Measurements from ENCODE around the gene SUMO2.

The SUMO2 gene

GRCh38 chr17:75227729-75228128 is 45.0 kb upstream of the SUMO2 start:
- peaks cover 37% of the 10 kb centered on the region for H3K36me3 ChIP-seq (ENCODE audit: control insufficient read depth, insufficient read depth, low read length)
- no peak for DNase-seq (ENCODE audit: extremely low read depth, insufficient read length)
- no peaks in the 10 kb centered on the region for H3K27me3 ChIP-seq (replicated peaks; ENCODE audit: control insufficient read depth, insufficient read depth, low read length)
- TF ChIP-seq, protein P1, sequence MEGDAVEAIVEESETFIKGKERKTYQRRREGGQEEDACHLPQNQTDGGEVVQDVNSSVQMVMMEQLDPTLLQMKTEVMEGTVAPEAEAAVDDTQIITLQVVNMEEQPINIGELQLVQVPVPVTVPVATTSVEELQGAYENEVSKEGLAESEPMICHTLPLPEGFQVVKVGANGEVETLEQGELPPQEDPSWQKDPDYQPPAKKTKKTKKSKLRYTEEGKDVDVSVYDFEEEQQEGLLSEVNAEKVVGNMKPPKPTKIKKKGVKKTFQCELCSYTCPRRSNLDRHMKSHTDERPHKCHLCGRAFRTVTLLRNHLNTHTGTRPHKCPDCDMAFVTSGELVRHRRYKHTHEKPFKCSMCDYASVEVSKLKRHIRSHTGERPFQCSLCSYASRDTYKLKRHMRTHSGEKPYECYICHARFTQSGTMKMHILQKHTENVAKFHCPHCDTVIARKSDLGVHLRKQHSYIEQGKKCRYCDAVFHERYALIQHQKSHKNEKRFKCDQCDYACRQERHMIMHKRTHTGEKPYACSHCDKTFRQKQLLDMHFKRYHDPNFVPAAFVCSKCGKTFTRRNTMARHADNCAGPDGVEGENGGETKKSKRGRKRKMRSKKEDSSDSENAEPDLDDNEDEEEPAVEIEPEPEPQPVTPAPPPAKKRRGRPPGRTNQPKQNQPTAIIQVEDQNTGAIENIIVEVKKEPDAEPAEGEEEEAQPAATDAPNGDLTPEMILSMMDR (IDR thresholded peaks at IDR 0.05; ENCODE audit: insufficient read depth, low read length, poor library complexity, severe bottlenecking) = no peak
- H3K4me3 ChIP-seq (replicated peaks; ENCODE audit: low read depth, low read length) = no peak overlapping the region

- TF ChIP-seq, protein P1 (IDR thresholded peaks at IDR 0.05; ENCODE audit: insufficient read depth, low read length, poor library complexity, severe bottlenecking) = no peak
- peaks cover 26% of the 10 kb centered on the region for H3K36me3 ChIP-seq (ENCODE audit: control insufficient read depth, insufficient read depth, low read length)
These were observed 42.3 kb upstream of the SUMO2 start for GRCh38 chr17:75225016-75225415.

GRCh38 chr17:75219815-75220214 is 37.1 kb upstream of the SUMO2 start:
- H3K4me3 ChIP-seq (replicated peaks; ENCODE audit: low read depth, low read length) = no peak overlapping the region
- no peaks in the 10 kb centered on the region for H3K27me3 ChIP-seq (replicated peaks; ENCODE audit: control insufficient read depth, insufficient read depth, low read length)
- peaks cover 9% of the 10 kb centered on the region for H3K36me3 ChIP-seq (ENCODE audit: control insufficient read depth, insufficient read depth, low read length)
- no peak for DNase-seq (ENCODE audit: extremely low read depth, insufficient read length)
- TF ChIP-seq, protein P1 (IDR thresholded peaks at IDR 0.05; ENCODE audit: insufficient read depth, low read length, poor library complexity, severe bottlenecking) = no peak

More at GRCh38 chr17:75225016-75225415, 42.3 kb upstream of the SUMO2 start:
- DNase-seq (ENCODE audit: extremely low read depth, insufficient read length) = no peak
- H3K27me3 ChIP-seq (replicated peaks; ENCODE audit: control insufficient read depth, insufficient read depth, low read length) = no peaks in the 10 kb centered on the region
- no peak overlapping the region for H3K4me3 ChIP-seq (replicated peaks; ENCODE audit: low read depth, low read length)

GRCh38 chr17:75218131-75218530 is 35.4 kb upstream of the SUMO2 start:
- Histone ChIP-seq H3K36me3 (ENCODE audit: control insufficient read depth, insufficient read depth, low read length) (peaks cover 9% of the 10 kb centered on the region), H3K27me3 (replicated peaks; ENCODE audit: control insufficient read depth, insufficient read depth, low read length) (no peaks in the 10 kb centered on the region), H3K4me3 (replicated peaks; ENCODE audit: low read depth, low read length) (no peak overlapping the region)
- DNase-seq (ENCODE audit: extremely low read depth, insufficient read length) = no peak
- TF ChIP-seq, protein P1 (IDR thresholded peaks at IDR 0.05; ENCODE audit: insufficient read depth, low read length, poor library complexity, severe bottlenecking) = no peak

- Histone ChIP-seq H3K27me3 (replicated peaks; ENCODE audit: control insufficient read depth, insufficient read depth, low read length) (no peaks in the 10 kb centered on the region), H3K36me3 (ENCODE audit: control insufficient read depth, insufficient read depth, low read length) (peaks cover 9% of the 10 kb centered on the region; the same call in 1 of the 2 replicates), H3K4me3 (replicated peaks; ENCODE audit: low read depth, low read length) (no peak overlapping the region)
- TF ChIP-seq, protein P1 (IDR thresholded peaks at IDR 0.05; ENCODE audit: insufficient read depth, low read length, poor library complexity, severe bottlenecking) = no peak
- DNase-seq (ENCODE audit: extremely low read depth, insufficient read length) = no peak
These were observed 26.3 kb upstream of the SUMO2 start for GRCh38 chr17:75209061-75209460.

GRCh38 chr17:75208161-75208560 is 25.4 kb upstream of the SUMO2 start:
- Histone ChIP-seq H3K36me3 (ENCODE audit: control insufficient read depth, insufficient read depth, low read length) (peaks cover 9% of the 10 kb centered on the region; the same call in 1 of the 2 replicates), H3K27me3 (replicated peaks; ENCODE audit: control insufficient read depth, insufficient read depth, low read length) (no peaks in the 10 kb centered on the region), H3K4me3 (replicated peaks; ENCODE audit: low read depth, low read length) (no peak overlapping the region)
- TF ChIP-seq, protein P1 (IDR thresholded peaks at IDR 0.05; ENCODE audit: insufficient read depth, low read length, poor library complexity, severe bottlenecking) = no peak
- DNase-seq (ENCODE audit: extremely low read depth, insufficient read length) = no peak
